ENCODE measurements around the gene MRO. TPM values are rescaled to one million over a fixed set of nuclear protein-coding genes. Genes with fewer than 3 reads are reported as not detected.

MRO gene
- total and polyA plus RNA-seq, 2 of the 4 experiments (the other 2 are of a cell fraction): not detected

- in situ Hi-C loops (cut with MboI; ENCODE audit: low sequenced_read_pairs): no loop called here
- Histone ChIP-seq H3K27me3 (ENCODE audit: control insufficient read depth, insufficient read depth, low read length) (no peaks in the 10 kb centered on the region), H3K4me2 (ENCODE audit: low read depth, low read length) (no peak overlapping the region), H2BK20ac (ENCODE audit: low read depth, low read length) (no peak overlapping the region), H2AK5ac (ENCODE audit: low read depth, low read length) (no peak overlapping the region), H3K36me3 (ENCODE audit: control insufficient read depth, insufficient read depth, low read length) (no peaks in the 10 kb centered on the region), H4K5ac (ENCODE audit: low read depth, low read length) (no peak overlapping the region), H3K79me1 (ENCODE audit: low read depth in 1 of 2, low read length in 2 of 2) (no peaks in the 10 kb centered on the region), H3K23ac (ENCODE audit: low read depth, low read length) (no peak overlapping the region), H3K9me3 (ENCODE audit: control insufficient read depth, insufficient read depth, low read length) (no peaks in the 10 kb centered on the region), H3K9me1 (ENCODE audit: insufficient read depth, low read length) (no peaks in the 10 kb centered on the region), H3K4ac (ENCODE audit: low read depth, low read length) (no peak overlapping the region), H3K18ac (ENCODE audit: low read depth, low read length) (no peak overlapping the region), H4K20me1 (ENCODE audit: insufficient read depth, low read length) (no peaks in the 10 kb centered on the region), H3K4me3 (ENCODE audit: insufficient read depth, low read depth, low read length) (no peak overlapping the region), H2BK15ac (ENCODE audit: low read depth, low read length) (no peak overlapping the region), H2AFZ (replicated peaks; ENCODE audit: low read length, poor library complexity) (no peak overlapping the region), H3K56ac (ENCODE audit: extremely low read depth, insufficient read depth, low read length) (no peak overlapping the region), H3K9ac (ENCODE audit: low read depth, low read length) (no peak overlapping the region), H2AK9ac (replicated peaks; ENCODE audit: low read depth, low read length, poor library complexity) (no peak overlapping the region), H3K14ac (replicated peaks; ENCODE audit: low read depth, low read length) (no peak overlapping the region), H4K91ac (ENCODE audit: insufficient read depth, low read depth, low read length) (no peak overlapping the region), H2BK5ac (ENCODE audit: low read depth, low read length, poor library complexity, severe bottlenecking) (no peak overlapping the region), H3K27ac (ENCODE audit: insufficient read depth, low read length) (no peak overlapping the region), H3K4me1 (ENCODE audit: control insufficient read depth, insufficient read depth, low read length) (no peaks in the 10 kb centered on the region), H4K8ac (ENCODE audit: low read depth in 2 of 2, low read length in 2 of 2) (no peak overlapping the region), H2BK120ac (ENCODE audit: low read depth, low read length) (no peak overlapping the region)
- TF ChIP-seq POLR2A (IDR thresholded peaks at IDR 0.05; ENCODE audit: low read depth, low read length): no peak
- no peak for TF ChIP-seq MAFK (IDR thresholded peaks at IDR 0.05; ENCODE audit: low read depth, low read length)
- TF ChIP-seq SMC3 (IDR thresholded peaks at IDR 0.05; ENCODE audit: low read depth, low read length): no peak
- TF ChIP-seq CTCF (conservative IDR thresholded peaks at IDR 0.05; ENCODE audit: low read depth, low read length): no peak
- TF ChIP-seq RAD21 (IDR thresholded peaks at IDR 0.05; ENCODE audit: low read length): no peak
- TF ChIP-seq RCOR1 (IDR thresholded peaks at IDR 0.05; ENCODE audit: insufficient replicate concordance, low read length): no peak
- no peak for TF ChIP-seq CEBPB (IDR thresholded peaks at IDR 0.05; ENCODE audit: low read depth, low read length)
- no TSS peak for BruUV-seq (replicated peaks)
- intact Hi-C loops (cut with micrococcal nuclease): no loop called here
- DNase-seq (no peak), ATAC-seq (ENCODE audit: low read depth) (no peak)
- WGBS, 2 experiments (ENCODE audit: extremely low coverage in 2 of 2, insufficient read length in 1 of 2): no CpG with 5 or more reads among the region's 1 CpG
- ChIA-PET CTCF (no interaction called here), POLR2A (ENCODE audit: unreplicated experiment) (no interaction called here)
- dilution Hi-C loops (cut with HindIII; ENCODE audit: low sequenced_read_pairs, unreplicated experiment): no loop called here
These were observed 66.5 kb downstream of the MRO start for GRCh38 chr18:50753311-50753710.
